Measurements from ENCODE around the gene OTOGL. TPM values are rescaled to one million over a fixed set of nuclear protein-coding genes. Genes with fewer than 3 reads are reported as not detected.
"Not testable (repeated sequence)": the region's sequence is repeated elsewhere in the genome, so short reads cannot be mapped to it uniquely, and the experiment has no call there.

The OTOGL gene
- total and polyA plus RNA-seq, 2 donors from 2014 or later = 0.47 to 0.80 TPM

GRCh38 chr12:80143537-80143936 is 44.2 kb downstream of the OTOGL start:
- Histone ChIP-seq H3K36me3 (ENCODE audit: control insufficient read depth in 2 of 3, insufficient read depth in 3 of 3, low read length in 3 of 3) (no peaks in the 10 kb centered on the region), H3K27me3 (ENCODE audit: control insufficient read depth, insufficient read depth, low read length) (no peaks in the 10 kb centered on the region), H3K4me1 (ENCODE audit: control insufficient read depth in 2 of 3, insufficient read depth in 2 of 3, low read depth in 1 of 3, low read length in 3 of 3) (no peaks in the 10 kb centered on the region), H3K27ac (ENCODE audit: low read depth in 2 of 2, low read length in 2 of 2) (no peak overlapping the region), H3K4me3 (ENCODE audit: low read length in 3 of 3) (no peak overlapping the region), H3K9ac (ENCODE audit: low read length in 3 of 3) (no peak overlapping the region), H3K9me3 (ENCODE audit: control insufficient read depth in 2 of 3, insufficient read depth in 1 of 3, low read length in 3 of 3) (no peaks in the 10 kb centered on the region)
- TF ChIP-seq, protein P1, sequence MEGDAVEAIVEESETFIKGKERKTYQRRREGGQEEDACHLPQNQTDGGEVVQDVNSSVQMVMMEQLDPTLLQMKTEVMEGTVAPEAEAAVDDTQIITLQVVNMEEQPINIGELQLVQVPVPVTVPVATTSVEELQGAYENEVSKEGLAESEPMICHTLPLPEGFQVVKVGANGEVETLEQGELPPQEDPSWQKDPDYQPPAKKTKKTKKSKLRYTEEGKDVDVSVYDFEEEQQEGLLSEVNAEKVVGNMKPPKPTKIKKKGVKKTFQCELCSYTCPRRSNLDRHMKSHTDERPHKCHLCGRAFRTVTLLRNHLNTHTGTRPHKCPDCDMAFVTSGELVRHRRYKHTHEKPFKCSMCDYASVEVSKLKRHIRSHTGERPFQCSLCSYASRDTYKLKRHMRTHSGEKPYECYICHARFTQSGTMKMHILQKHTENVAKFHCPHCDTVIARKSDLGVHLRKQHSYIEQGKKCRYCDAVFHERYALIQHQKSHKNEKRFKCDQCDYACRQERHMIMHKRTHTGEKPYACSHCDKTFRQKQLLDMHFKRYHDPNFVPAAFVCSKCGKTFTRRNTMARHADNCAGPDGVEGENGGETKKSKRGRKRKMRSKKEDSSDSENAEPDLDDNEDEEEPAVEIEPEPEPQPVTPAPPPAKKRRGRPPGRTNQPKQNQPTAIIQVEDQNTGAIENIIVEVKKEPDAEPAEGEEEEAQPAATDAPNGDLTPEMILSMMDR (IDR thresholded peaks at IDR 0.05; ENCODE audit: borderline replicate concordance, extremely low read depth, insufficient read depth) = no peak
- DNase-seq (no peak), FAIRE-seq (no peak)
- intact Hi-C loops (cut with DNase I) = no loop called here

DNA sequence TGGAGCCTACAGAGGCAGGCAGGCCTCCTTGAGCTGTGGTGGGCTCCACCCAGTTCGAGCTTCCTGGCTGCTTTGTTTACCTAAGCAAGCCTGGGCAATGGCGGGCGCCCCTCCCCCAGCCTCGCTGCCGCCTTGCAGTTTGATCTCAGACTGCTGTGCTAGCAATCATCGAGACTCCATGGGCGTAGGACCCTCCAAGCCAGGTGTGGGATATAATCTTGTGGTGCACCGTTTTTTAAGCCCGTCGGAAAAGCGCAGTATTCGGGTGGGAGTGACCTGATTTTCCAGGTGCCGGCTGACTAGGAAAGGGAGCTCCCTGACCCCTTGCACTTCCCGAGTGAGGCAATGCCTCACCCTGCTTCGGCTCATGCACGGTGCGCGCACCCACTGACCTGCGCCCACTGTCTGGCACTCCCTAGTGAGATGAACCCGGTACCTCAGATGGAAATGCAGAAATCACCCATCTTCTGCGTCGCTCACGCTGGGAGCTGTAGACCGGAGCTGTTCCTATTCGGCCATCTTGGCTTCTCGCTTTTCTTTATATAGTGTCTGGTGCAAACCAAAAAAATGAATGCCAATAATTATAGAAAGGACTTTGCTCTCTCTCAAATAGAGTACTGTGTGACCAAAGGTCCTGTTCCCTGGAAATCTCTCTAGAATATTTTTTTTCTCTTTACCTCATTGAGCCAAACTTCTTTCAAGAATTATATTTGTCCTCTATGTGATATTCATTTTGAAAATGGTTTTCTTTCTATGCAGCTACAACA is 50.4 kb downstream of the OTOGL start:
- H3K9me3 ChIP-seq (ENCODE audit: control insufficient read depth in 2 of 3, insufficient read depth in 1 of 3, low read length in 3 of 3); H3K9ac ChIP-seq (ENCODE audit: low read length in 3 of 3); intact Hi-C loops (cut with DNase I); H3K4me3 ChIP-seq (ENCODE audit: low read length in 3 of 3); H3K27ac ChIP-seq (ENCODE audit: low read depth in 2 of 2, low read length in 2 of 2); H3K36me3 ChIP-seq (ENCODE audit: control insufficient read depth in 2 of 3, insufficient read depth in 3 of 3, low read length in 3 of 3); FAIRE-seq; DNase-seq; H3K4me1 ChIP-seq (ENCODE audit: control insufficient read depth in 2 of 3, insufficient read depth in 2 of 3, low read depth in 1 of 3, low read length in 3 of 3); H3K27me3 ChIP-seq (ENCODE audit: control insufficient read depth, insufficient read depth, low read length): not testable (repeated sequence)

DNA sequence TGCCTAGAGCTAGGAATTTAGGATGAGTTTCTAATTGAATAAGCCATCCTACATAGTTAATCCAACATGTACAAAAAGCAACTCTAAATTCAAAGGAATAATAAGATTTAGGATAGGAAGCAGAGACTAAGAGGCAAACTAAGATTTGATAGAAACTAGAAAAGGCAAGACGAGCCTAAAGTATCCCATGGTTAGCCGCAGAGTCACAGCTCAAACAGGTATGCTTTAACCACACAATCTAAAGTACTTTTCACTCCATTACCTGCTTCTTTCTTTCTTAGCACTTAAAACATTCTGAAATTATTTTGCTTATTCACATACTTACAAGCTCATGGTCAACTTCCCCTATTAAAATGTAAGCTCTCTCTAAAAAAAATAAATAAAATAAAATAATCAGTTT is 51.8 kb downstream of the OTOGL start:
- H3K4me3 ChIP-seq (ENCODE audit: low read length in 3 of 3) = no peak overlapping the region
- no peak overlapping the region for H3K9ac ChIP-seq (ENCODE audit: low read length in 3 of 3)
- no peaks in the 10 kb centered on the region for H3K27me3 ChIP-seq (ENCODE audit: control insufficient read depth, insufficient read depth, low read length)
- FAIRE-seq = no peak
- TF ChIP-seq, protein P1 (IDR thresholded peaks at IDR 0.05; ENCODE audit: borderline replicate concordance, extremely low read depth, insufficient read depth) = no peak
- H3K4me1 ChIP-seq (ENCODE audit: control insufficient read depth in 2 of 3, insufficient read depth in 2 of 3, low read depth in 1 of 3, low read length in 3 of 3) = no peaks in the 10 kb centered on the region
- H3K27ac ChIP-seq (ENCODE audit: low read depth in 2 of 2, low read length in 2 of 2) = no peak overlapping the region
- no peaks in the 10 kb centered on the region for H3K9me3 ChIP-seq (ENCODE audit: control insufficient read depth in 2 of 3, insufficient read depth in 1 of 3, low read length in 3 of 3)
- H3K36me3 ChIP-seq (ENCODE audit: control insufficient read depth in 2 of 3, insufficient read depth in 3 of 3, low read length in 3 of 3) = no peaks in the 10 kb centered on the region
- intact Hi-C loops (cut with DNase I) = no loop called here
- no peak for DNase-seq

DNA sequence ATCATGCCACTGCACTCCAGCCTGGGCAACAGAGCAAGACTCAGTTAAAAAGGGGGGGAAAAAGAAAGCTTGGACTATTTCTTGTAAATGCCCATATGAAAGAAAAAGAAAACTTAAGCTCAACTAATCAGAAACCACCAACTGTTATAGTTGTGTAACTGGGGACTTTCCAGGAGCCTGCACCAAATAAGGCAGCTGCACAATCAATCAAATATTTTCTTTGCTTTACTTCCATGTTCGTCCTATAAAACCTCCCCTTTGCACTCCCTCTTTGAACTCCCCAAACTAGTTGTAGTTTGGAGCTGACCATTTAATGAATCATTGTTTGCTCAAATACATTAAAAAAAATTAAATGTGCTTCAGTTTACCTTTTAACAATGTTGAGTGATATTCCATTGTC is 54.9 kb downstream of the OTOGL start:
- FAIRE-seq (no peak), DNase-seq (no peak)
- Histone ChIP-seq H3K27ac (ENCODE audit: low read depth in 2 of 2, low read length in 2 of 2) (no peak overlapping the region), H3K9me3 (ENCODE audit: control insufficient read depth in 2 of 3, insufficient read depth in 1 of 3, low read length in 3 of 3) (no peaks in the 10 kb centered on the region), H3K27me3 (ENCODE audit: control insufficient read depth, insufficient read depth, low read length) (no peaks in the 10 kb centered on the region), H3K9ac (ENCODE audit: low read length in 3 of 3) (no peak overlapping the region), H3K36me3 (ENCODE audit: control insufficient read depth in 2 of 3, insufficient read depth in 3 of 3, low read length in 3 of 3) (no peaks in the 10 kb centered on the region), H3K4me1 (ENCODE audit: control insufficient read depth in 2 of 3, insufficient read depth in 2 of 3, low read depth in 1 of 3, low read length in 3 of 3) (no peaks in the 10 kb centered on the region), H3K4me3 (ENCODE audit: low read length in 3 of 3) (no peak overlapping the region)
- TF ChIP-seq, protein P1 (IDR thresholded peaks at IDR 0.05; ENCODE audit: borderline replicate concordance, extremely low read depth, insufficient read depth) = no peak
- intact Hi-C loops (cut with DNase I) = no loop called here

Measured in kidney (tissue), 14 donors.